Esophagus squamous epithelium (tissue), 4 donors: ENCODE measurements around the gene BABAM2.

Experiments used
- POLR2A ChIP-seq, 4 donors: fragments of 450-650 bp; IDR thresholded peaks; one replicate each; pipeline ENCODE4 v1.6.1; 2017; ENCODE audit warnings: antibody characterized with exemption in 4 of 4, mild to moderate bottlenecking in 4 of 4, moderate library complexity in 3 of 4
- TF ChIP-seq, protein P1 (sequence below), 6 experiments: fragments of 450-650 bp in 4 of 6; fragments of 200-600 bp in 2 of 6; sonication (generic) in 2 of 6; IDR thresholded peaks; one replicate each; pipeline ENCODE4 v1.5.1; 2016 to 2019; ENCODE audit warnings: antibody characterized with exemption in 6 of 6, mild to moderate bottlenecking in 4 of 6, moderate library complexity in 4 of 6

DNA sequence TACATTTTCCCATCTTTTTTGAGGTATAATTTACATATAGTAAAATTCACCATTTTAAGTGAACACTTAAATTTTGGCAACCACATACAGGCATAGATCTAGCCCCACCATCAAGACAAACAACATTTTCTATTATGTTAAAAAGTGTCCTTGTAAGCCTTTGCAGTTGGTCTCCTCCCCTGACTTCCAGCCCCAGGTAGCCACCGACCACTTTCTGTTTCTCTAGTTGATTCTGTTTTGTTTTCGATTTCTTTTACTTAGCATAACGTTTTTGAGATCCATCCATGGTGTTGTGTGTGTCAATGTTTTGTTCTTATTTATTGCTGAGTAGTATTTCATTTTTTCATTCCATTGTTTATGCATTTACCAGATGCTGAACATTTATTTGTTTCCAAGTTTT is 366.7 kb downstream of the BABAM2 start:
- TF ChIP-seq, protein P1, sequence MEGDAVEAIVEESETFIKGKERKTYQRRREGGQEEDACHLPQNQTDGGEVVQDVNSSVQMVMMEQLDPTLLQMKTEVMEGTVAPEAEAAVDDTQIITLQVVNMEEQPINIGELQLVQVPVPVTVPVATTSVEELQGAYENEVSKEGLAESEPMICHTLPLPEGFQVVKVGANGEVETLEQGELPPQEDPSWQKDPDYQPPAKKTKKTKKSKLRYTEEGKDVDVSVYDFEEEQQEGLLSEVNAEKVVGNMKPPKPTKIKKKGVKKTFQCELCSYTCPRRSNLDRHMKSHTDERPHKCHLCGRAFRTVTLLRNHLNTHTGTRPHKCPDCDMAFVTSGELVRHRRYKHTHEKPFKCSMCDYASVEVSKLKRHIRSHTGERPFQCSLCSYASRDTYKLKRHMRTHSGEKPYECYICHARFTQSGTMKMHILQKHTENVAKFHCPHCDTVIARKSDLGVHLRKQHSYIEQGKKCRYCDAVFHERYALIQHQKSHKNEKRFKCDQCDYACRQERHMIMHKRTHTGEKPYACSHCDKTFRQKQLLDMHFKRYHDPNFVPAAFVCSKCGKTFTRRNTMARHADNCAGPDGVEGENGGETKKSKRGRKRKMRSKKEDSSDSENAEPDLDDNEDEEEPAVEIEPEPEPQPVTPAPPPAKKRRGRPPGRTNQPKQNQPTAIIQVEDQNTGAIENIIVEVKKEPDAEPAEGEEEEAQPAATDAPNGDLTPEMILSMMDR (IDR thresholded peaks at IDR 0.05): no peak
- TF ChIP-seq POLR2A (IDR thresholded peaks at IDR 0.05): no peak
